ENCODE measurements around the gene CYFIP2. TPM values are rescaled to one million over a fixed set of nuclear protein-coding genes. Genes with fewer than 3 reads are reported as not detected.

The CYFIP2 gene
- total and polyA plus RNA-seq, 8 donors: 7.6 to 19.6 (median 11.4) TPM

DNA sequence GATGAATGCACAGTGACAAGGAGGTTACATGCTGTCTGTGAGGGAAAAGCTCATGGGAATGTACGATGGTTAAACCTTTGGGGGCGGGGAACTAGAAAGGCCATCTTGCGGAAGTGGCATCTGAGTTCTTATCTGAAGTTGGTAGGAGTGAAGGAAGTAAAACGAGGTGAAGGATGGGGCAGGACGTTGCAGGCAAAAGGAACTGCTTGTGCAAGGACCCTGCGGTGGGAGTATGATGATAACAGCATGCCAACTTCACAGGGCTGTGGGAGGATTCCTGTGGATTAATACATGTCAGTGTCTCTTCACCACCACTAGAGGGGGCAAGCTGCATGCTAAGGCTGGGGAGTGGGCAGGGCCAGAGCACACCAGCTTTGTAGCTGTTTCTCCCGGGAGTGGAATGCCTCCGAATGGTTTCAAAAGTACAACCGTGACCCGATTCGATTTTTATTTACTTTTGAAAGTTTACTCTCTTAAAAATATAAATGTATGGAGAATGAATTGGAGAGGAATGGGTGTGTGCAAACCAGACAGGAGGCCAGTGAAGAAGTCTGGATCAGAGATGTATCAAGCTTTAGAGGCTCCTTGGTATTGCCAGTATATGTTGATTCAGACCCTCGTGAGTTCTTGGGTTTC lies 62.5 kb downstream of the CYFIP2 start:
- Histone ChIP-seq H3K9me3 (no peaks in the 10 kb centered on the region), H3K4me3 (peak overlapping the region in 1 of 4 donors; percentile 27), H3K27ac (no peak overlapping the region), H3K27me3 (no peaks in the 10 kb centered on the region), H3K4me1 (no peaks in the 10 kb centered on the region), H3K36me3 (no peaks in the 10 kb centered on the region)
- TF ChIP-seq, protein P1, sequence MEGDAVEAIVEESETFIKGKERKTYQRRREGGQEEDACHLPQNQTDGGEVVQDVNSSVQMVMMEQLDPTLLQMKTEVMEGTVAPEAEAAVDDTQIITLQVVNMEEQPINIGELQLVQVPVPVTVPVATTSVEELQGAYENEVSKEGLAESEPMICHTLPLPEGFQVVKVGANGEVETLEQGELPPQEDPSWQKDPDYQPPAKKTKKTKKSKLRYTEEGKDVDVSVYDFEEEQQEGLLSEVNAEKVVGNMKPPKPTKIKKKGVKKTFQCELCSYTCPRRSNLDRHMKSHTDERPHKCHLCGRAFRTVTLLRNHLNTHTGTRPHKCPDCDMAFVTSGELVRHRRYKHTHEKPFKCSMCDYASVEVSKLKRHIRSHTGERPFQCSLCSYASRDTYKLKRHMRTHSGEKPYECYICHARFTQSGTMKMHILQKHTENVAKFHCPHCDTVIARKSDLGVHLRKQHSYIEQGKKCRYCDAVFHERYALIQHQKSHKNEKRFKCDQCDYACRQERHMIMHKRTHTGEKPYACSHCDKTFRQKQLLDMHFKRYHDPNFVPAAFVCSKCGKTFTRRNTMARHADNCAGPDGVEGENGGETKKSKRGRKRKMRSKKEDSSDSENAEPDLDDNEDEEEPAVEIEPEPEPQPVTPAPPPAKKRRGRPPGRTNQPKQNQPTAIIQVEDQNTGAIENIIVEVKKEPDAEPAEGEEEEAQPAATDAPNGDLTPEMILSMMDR (IDR thresholded peaks at IDR 0.05): peak; percentile 54 to 91 (median 88)
- ATAC-seq: peak; percentile 93 to 100 (median 100)
- intact Hi-C loops (cut with DNase I): loop anchor here in 1 of 3 donors (5.0 kb wide), 1 partner anchor 149 kb away; no protein-coding TSS in a partner anchor
- 18 to 21% methylated on average over 12 of the region's 12 CpGs for WGBS, 2 donors
- peak; percentile 68 for FAIRE-seq
- DNase-seq: peak in 4 of 6 donors; percentile 37 to 59 (median 55)

DNA sequence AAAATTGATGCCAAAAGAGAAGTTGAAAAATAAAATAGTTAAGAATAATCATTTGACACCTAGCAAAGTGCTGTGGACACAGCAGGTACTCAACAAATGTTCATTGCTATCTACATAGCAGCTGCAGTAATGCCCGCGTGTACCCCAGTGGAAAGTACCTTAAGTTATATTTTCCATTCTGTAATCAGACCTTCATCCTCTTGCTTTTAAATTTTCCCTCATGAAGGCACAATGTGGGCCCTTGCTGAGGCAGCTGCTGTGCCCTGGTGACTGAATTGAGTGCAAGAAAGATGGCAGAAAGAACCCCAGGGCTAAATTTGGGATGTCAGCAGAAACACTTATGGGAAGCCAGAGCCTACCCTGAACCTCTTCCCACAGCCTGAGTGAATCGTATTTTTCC lies 65.9 kb downstream of the CYFIP2 start:
- FAIRE-seq: no peak
- no peak for ATAC-seq
- Histone ChIP-seq H3K9me3 (no peaks in the 10 kb centered on the region), H3K4me3 (no peak overlapping the region), H3K27ac (no peak overlapping the region), H3K27me3 (no peaks in the 10 kb centered on the region), H3K4me1 (no peaks in the 10 kb centered on the region), H3K36me3 (no peaks in the 10 kb centered on the region)
- 68 to 85% methylated on average over 3 of the region's 3 CpGs for WGBS, 2 donors
- DNase-seq: no peak
- TF ChIP-seq, protein P1 (IDR thresholded peaks at IDR 0.05): no peak
- intact Hi-C loops (cut with DNase I): no loop called here

DNA sequence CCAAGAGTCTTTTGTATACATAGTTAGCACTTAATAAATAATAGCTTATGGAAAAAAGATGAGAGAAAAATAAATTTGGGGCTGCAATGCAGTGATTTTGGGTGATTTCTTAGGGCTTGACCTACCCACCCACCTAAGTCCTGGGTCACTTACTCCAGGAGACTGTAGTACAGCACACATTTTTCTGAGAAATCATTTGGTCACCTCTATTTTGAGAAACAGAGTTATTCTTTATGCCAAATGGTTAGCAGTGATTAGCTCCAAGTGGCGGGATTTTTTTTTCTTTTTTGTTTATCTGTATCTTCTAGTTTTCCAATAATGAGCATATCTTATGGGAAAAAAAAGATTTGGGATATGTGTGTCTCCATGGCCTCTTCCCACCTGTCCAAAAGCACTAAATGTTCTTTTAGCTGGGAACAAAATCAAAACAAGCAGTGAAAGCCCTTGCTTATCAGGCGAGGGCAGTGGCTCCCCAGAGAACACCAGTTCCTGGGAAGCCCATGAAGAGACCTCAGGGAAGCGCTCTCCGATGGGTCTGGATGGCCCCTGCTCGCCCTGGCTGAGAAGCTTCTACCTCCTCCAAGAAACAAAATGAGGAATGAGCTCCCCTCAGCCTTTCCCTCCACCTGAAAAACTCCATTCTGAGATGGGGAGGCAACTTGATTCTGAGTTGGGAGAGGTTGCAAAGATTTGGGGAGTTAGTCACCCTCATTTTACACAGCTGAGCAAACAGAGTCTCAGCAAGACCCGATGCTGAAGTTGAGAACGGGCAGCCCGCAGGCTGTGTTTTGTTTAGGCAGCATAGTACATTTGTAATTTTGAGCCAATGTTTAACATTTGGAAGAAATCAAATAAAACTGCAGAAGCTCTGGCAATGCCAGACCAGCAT lies 69.9 kb downstream of the CYFIP2 start:
- no peaks in the 10 kb centered on the region for H3K4me1 ChIP-seq
- FAIRE-seq: no peak
- H3K4me3 ChIP-seq: no peak overlapping the region
- DNase-seq: no peak
- 64 to 69% methylated on average over 8 of the region's 8 CpGs for WGBS, 2 donors
- H3K27me3 ChIP-seq: no peaks in the 10 kb centered on the region
- ATAC-seq: no peak
- H3K27ac ChIP-seq: no peak overlapping the region
- TF ChIP-seq, protein P1 (IDR thresholded peaks at IDR 0.05): no peak
- intact Hi-C loops (cut with DNase I): no loop called here
- H3K36me3 ChIP-seq: no peaks in the 10 kb centered on the region
- H3K9me3 ChIP-seq: no peaks in the 10 kb centered on the region

DNA sequence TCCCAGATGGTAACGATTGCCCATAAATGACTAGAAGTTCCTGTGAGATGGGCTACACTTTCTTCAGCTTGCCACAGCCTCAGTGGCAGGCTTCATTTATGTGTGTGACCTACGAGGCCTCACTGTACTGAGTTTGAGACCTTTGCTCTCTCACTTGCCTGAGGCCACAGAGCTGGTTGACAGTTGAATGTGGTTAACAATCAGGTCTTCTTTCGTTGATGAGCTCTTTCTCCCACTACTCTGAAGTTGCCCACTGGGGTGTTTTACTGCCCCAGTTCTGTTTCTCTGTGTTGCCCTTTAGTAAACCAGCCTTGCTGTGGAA lies 70.5 kb downstream of the CYFIP2 start:
- ATAC-seq (no peak), FAIRE-seq (no peak), DNase-seq (no peak)
- TF ChIP-seq, protein P1 (IDR thresholded peaks at IDR 0.05): no peak
- Histone ChIP-seq H3K9me3 (no peaks in the 10 kb centered on the region), H3K4me3 (no peak overlapping the region), H3K27ac (no peak overlapping the region), H3K36me3 (no peaks in the 10 kb centered on the region), H3K27me3 (no peaks in the 10 kb centered on the region), H3K4me1 (no peaks in the 10 kb centered on the region)
- 60 to 61% methylated on average over 3 of the region's 3 CpGs for WGBS, 2 donors
- intact Hi-C loops (cut with DNase I): no loop called here

DNA sequence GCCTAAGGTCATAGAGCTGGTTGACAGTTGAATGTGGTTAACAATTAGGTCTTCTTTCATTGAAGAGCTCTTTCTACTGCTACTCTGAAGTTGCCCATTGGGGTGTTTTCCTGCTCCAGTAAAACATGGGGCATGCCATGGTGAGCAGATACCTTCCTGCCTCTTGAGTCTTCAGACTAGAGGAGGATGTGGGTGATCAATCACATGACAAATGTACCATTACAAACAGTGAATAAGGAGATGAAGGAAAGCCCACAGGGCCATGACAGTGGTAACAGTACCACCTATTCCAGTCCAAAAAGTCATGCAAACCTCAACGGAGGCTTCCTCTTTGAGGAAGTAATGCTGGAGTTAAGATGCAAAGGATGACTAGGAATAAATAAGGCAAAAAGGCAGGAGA lies 73.5 kb downstream of the CYFIP2 start:
- H3K4me3 ChIP-seq: no peak overlapping the region
- FAIRE-seq: no peak
- H3K9me3 ChIP-seq: no peaks in the 10 kb centered on the region
- intact Hi-C loops (cut with DNase I): no loop called here
- WGBS, 2 donors: 82 to 91% methylated on average over 1 of the region's 1 CpG
- ATAC-seq: no peak
- DNase-seq: no peak
- TF ChIP-seq, protein P1 (IDR thresholded peaks at IDR 0.05): no peak
- no peak overlapping the region for H3K27ac ChIP-seq
- H3K4me1 ChIP-seq: no peaks in the 10 kb centered on the region
- H3K36me3 ChIP-seq: no peaks in the 10 kb centered on the region
- H3K27me3 ChIP-seq: no peaks in the 10 kb centered on the region

Measured in pancreas (tissue), 10 donors.